Osteocyte (in vitro differentiated cells): ENCODE measurements around the gene EFCAB8. TPM values are rescaled to one million over a fixed set of nuclear protein-coding genes. Genes with fewer than 3 reads are reported as not detected.

Experiments used
- DNase-seq: peaks from one replicate; pipeline ENCODE4 v3.0.0; 2021; ENCODE audit warnings: mixed read lengths; ENCODE audit not compliant: unreplicated experiment; ENCODE audit errors: extremely low spot score
- H3K27ac Mint-ChIP-seq: one replicate; pipeline ENCODE4 v1.8.0; 2021; ENCODE audit warnings: mild to moderate bottlenecking, mixed read lengths; ENCODE audit not compliant: unreplicated experiment
- H3K27me3 Mint-ChIP-seq: one replicate; pipeline ENCODE4 v1.8.0; 2021; ENCODE audit warnings: mixed read lengths; ENCODE audit not compliant: unreplicated experiment
- H3K36me3 Mint-ChIP-seq: one replicate; pipeline ENCODE4 v1.8.0; 2021; ENCODE audit warnings: mixed read lengths; ENCODE audit not compliant: unreplicated experiment
- H3K4me1 Mint-ChIP-seq: one replicate; pipeline ENCODE4 v1.8.0; 2021; ENCODE audit warnings: mixed read lengths; ENCODE audit not compliant: unreplicated experiment
- H3K4me3 Mint-ChIP-seq: one replicate; pipeline ENCODE4 v1.8.0; 2021; ENCODE audit warnings: mild to moderate bottlenecking, moderate library complexity, mixed read lengths; ENCODE audit not compliant: unreplicated experiment
- H3K9me3 Mint-ChIP-seq: one replicate; pipeline ENCODE4 v1.8.0; 2021; ENCODE audit warnings: mixed read lengths; ENCODE audit not compliant: unreplicated experiment
- CTCF ChIP-seq: fragments of 200-600 bp; sonication (generic); IDR thresholded peaks from 2 replicates; pipeline ENCODE4 v1.5.0; 2021; ENCODE audit warnings: antibody characterized with exemption, mild to moderate bottlenecking, moderate library complexity
- total RNA-seq: library from RNA; stranded (reverse); gene quantifications from 2 replicates; pipeline ENCODE4 v1.2.1, GENCODE V29; 2021

The EFCAB8 gene
- total RNA-seq, 1 donor from 2014 or later, result 0.64 TPM

GRCh38 chr20:32977281-32978008 lies 118.7 kb downstream of the EFCAB8 start:
- no peak overlapping the region for H3K27ac Mint-ChIP-seq
- no peak for TF ChIP-seq CTCF
- no peaks in the 10 kb centered on the region for H3K4me1 Mint-ChIP-seq

DNA sequence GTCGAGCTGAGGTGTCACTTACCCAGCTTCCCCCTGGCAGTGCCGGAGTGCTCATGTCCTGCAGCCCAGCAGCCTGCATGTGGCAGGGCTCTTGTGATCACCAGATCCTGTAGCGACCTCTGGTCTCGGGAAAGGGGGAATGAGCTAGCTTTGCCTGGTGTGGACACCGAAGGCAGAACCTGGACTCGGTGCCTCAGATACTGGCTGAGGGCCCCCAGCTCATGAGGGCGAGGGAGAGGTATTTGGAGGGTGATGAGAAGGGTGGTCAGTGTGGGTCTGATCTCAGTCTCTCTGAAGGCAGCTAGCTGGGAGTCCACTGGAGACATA lies 119.2 kb downstream of the EFCAB8 start:
- DNase-seq, result no peak
- no peak overlapping the region for H3K27ac Mint-ChIP-seq
- H3K4me3 Mint-ChIP-seq, result no peak overlapping the region
- no peaks in the 10 kb centered on the region for H3K4me1 Mint-ChIP-seq
- no peaks in the 10 kb centered on the region for H3K36me3 Mint-ChIP-seq
- H3K27me3 Mint-ChIP-seq, result peaks cover 4% of the 10 kb centered on the region
- TF ChIP-seq CTCF, result no peak
- no peaks in the 10 kb centered on the region for H3K9me3 Mint-ChIP-seq

More at GRCh38 chr20:32977281-32978008, 118.7 kb downstream of the EFCAB8 start:
- H3K36me3 Mint-ChIP-seq, result no peaks in the 10 kb centered on the region
- peaks cover 4% of the 10 kb centered on the region for H3K27me3 Mint-ChIP-seq
- no peaks in the 10 kb centered on the region for H3K9me3 Mint-ChIP-seq
- peak; percentile 79 for DNase-seq
- no peak overlapping the region for H3K4me3 Mint-ChIP-seq

DNA sequence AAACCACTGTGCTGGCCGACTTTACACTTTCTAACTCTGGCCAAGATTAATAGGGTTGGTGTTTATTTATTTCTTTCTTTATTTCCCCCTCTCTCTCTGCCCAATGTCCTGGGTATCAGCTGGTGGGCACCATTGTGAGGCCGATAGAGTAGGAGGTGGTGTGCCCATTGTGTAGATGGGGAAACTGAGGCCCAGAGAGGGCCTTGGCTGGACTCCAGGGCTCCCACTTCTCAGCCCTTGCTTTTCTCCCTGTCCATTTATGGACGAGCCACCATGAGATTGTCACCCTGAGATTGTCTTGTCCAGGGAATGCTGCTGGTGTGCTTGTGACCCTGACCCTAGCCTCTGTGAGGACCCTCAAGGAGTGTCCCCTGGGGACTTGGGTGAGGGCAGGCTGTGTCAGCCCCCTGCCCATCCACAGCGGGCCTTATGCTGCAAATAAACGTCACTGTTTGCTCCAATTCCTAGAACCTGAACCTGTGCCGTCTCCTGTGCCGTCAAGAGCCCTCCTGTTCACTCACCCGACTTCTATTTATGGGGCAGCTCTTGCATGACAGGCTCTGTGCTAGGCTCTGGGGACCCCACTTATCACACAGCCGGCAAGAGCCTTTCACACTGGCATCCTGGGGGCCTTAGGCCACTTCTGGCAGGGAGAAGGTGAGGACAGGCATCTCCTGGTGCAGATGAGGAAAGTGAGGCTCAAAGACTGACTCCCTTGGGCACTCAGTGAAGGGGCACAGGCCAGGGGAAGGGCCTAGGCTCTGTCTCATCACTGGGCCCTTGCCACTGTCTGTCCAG lies 120.7 kb downstream of the EFCAB8 start:
- Mint-ChIP-seq H3K27ac (no peak overlapping the region), H3K36me3 (no peaks in the 10 kb centered on the region), H3K9me3 (no peaks in the 10 kb centered on the region), H3K27me3 (peaks cover 4% of the 10 kb centered on the region), H3K4me1 (no peaks in the 10 kb centered on the region), H3K4me3 (no peak overlapping the region)
- TF ChIP-seq CTCF, result no peak
- DNase-seq, result no peak

DNA sequence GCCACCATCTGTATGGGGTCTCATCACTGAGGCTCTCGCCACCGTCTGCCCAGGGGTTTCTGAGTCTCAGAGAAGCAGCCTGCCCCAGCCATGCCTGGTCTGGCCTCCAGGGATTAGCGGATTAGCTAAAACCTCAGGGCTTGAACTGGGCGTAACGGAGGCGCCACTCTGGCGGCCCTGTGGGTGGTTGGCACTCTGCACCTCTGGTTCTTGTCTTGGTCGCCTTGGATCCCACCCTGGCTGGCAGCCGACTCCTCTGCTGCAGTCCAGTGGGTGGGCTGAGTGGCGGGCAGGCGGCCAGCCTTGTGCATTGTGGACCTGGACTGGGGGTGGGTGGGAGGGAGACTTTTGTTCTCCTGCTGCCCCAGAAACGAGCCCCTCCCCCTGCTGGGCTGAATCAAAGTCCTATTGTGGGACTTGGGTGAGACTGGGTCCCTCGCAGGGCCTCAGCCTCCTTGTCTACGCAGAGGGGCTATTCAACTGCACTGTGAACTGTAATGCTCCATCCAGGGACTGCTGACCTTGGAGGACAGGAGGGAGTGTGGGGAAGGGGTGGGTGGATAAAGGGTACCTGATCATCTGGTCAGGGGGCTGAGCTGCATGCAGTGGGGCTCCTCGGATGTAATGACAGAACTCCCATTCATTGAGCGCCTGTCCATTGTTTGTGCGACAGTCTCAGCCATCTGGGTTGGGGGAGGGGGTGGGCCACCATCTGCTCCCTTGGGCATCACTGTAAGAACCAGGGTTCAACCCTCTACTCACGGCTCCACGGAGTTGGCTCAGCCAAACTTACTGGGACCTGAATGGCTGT lies 121.6 kb downstream of the EFCAB8 start:
- TF ChIP-seq CTCF, result no peak
- H3K4me1 Mint-ChIP-seq, result no peaks in the 10 kb centered on the region

More for the DNA sequence above, 121.6 kb downstream of the EFCAB8 start:
- Mint-ChIP-seq H3K9me3 (no peaks in the 10 kb centered on the region), H3K36me3 (no peaks in the 10 kb centered on the region), H3K27ac (no peak overlapping the region), H3K27me3 (no peaks in the 10 kb centered on the region), H3K4me3 (no peak overlapping the region)
- no peak for DNase-seq
